ENCODE measurements around the gene CTIF. TPM values are rescaled to one million over a fixed set of nuclear protein-coding genes. Genes with fewer than 3 reads are reported as not detected.

Gene CTIF
- total RNA-seq, 1 donor = 86.4 TPM

DNA sequence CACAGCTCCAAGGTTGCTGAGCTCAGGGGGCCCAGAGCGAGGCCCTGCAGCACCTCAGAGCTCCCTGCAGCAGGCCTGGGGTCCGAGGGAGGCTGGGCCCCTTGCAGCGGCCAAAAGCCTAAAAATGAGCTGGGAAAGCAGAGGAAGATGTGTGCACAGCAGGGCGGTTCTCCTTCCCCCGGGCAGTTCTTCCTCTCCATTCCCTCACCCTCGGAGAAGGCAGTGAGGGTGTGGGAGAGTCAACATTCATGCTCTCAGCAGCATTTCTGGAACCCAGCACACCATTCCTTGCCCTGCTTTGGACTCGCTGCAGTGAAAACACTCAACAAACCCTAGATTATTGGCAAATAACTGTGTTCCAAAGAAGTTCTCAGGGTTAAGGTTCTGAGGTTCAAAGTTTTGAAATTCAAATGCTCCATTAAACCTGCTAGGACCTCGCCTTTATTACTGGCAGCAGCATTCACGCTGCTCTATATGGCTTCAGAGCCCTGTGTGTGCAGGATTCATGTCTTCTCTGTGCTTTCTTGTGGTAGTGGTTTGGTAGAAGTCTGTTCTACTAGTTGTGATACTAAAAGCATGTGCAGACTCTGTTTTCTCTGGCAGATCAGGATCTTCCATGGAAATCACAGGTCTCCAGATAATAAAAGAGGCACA lies 79.1 kb downstream of the CTIF start:
- TF ChIP-seq, protein P1, sequence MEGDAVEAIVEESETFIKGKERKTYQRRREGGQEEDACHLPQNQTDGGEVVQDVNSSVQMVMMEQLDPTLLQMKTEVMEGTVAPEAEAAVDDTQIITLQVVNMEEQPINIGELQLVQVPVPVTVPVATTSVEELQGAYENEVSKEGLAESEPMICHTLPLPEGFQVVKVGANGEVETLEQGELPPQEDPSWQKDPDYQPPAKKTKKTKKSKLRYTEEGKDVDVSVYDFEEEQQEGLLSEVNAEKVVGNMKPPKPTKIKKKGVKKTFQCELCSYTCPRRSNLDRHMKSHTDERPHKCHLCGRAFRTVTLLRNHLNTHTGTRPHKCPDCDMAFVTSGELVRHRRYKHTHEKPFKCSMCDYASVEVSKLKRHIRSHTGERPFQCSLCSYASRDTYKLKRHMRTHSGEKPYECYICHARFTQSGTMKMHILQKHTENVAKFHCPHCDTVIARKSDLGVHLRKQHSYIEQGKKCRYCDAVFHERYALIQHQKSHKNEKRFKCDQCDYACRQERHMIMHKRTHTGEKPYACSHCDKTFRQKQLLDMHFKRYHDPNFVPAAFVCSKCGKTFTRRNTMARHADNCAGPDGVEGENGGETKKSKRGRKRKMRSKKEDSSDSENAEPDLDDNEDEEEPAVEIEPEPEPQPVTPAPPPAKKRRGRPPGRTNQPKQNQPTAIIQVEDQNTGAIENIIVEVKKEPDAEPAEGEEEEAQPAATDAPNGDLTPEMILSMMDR (IDR thresholded peaks at IDR 0.05; ENCODE audit: insufficient read depth, low read depth, low read length) = no peak
- no peak for DNase-seq (ENCODE audit: low read depth)
- H3K4me3 ChIP-seq (ENCODE audit: low read depth, low read length) = no peak overlapping the region

- DNase-seq (ENCODE audit: low read depth) = no peak
Observed at GRCh38 chr18:48619016-48619415, 80.2 kb downstream of the CTIF start.

DNA sequence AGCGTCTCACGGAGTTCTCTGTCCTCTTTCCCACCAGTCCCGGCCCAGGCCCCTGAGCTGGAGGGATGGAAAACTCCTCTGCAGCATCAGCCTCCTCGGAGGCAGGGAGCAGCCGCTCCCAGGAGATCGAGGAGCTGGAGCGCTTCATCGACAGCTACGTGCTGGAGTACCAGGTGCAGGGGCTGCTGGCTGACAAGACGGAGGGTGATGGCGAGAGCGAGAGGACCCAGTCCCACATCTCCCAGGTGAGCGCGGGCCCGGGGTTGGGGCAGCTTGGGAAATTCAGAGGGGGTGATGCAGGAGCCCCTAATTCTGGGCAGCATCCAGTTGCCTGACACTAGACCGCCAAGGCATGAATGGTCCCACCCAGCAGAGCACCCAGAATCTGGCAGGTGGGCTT lies 80.7 kb downstream of the CTIF start:
- no peak for DNase-seq (ENCODE audit: low read depth)
- no peak overlapping the region for H3K4me3 ChIP-seq (ENCODE audit: low read depth, low read length)
- TF ChIP-seq, protein P1 (IDR thresholded peaks at IDR 0.05; ENCODE audit: insufficient read depth, low read depth, low read length) = no peak

More at GRCh38 chr18:48619016-48619415, 80.2 kb downstream of the CTIF start:
- H3K4me3 ChIP-seq (ENCODE audit: low read depth, low read length) = no peak overlapping the region
- TF ChIP-seq, protein P1 (IDR thresholded peaks at IDR 0.05; ENCODE audit: insufficient read depth, low read depth, low read length) = no peak

GRCh38 chr18:48620071-48620470 lies 81.2 kb downstream of the CTIF start:
- no peak for DNase-seq (ENCODE audit: low read depth)
- TF ChIP-seq, protein P1 (IDR thresholded peaks at IDR 0.05; ENCODE audit: insufficient read depth, low read depth, low read length) = no peak
- no peak overlapping the region for H3K4me3 ChIP-seq (ENCODE audit: low read depth, low read length)

DNA sequence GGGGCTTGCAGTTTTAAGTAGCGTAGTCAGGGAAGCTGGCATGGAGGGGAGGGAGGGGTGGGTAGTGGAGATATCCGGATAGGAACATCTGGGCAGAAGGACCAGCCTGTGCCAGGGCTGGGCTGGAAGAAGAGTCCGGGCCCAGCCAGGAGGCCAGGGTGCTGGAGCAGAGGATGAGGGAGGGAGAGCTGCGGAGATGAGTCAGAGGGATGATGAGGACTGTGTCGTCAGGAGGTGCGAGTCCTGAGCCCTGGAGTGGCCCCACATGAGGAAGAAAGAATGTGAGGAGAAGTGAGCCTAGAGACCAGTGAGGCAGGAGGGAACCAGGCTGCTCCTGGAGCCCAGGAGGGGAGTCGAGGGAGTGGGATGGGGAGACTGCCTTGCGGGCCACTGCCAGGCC lies 82.4 kb downstream of the CTIF start:
- peak; percentile 75 for DNase-seq (ENCODE audit: low read depth)
- H3K4me3 ChIP-seq (ENCODE audit: low read depth, low read length) = no peak overlapping the region
- TF ChIP-seq, protein P1 (IDR thresholded peaks at IDR 0.05; ENCODE audit: insufficient read depth, low read depth, low read length) = no peak

DNA sequence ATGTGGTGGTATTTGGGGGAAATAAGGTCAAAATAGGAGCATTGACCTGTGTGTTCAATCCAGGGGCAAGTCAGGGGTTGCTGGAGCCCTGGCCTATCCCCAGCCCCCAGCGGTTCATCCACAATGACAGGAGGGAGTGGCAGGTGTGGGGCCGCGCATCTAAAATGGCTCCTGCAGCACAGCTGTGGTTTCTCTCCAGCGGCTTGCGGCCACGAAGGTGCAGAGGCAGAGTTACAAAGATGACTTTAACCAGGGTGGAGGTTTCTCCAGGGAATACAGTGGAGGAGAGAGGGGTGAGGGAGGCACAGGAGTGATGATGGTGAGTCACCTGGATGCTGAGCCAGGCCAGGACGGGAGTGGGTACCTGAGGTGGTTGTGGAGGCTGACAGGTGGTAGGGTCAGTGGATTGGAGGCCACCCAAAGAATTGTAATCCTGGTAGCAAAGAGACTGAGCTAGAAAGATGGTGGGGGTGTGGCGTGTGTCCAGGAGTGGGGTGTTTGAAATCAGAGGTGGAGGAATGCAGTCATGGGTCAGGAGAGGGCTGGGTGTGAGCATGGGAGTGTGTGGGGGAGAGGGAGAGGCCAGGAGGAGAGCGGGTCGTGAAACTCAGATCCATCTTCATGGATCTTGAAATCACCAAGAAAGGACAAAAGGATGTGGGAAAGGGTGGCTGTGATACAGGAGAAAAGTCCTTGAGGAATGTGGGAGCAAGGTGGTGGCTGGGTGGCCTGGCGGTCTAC lies 83.2 kb downstream of the CTIF start:
- DNase-seq (ENCODE audit: low read depth) = peak; percentile 36
- TF ChIP-seq, protein P1 (IDR thresholded peaks at IDR 0.05; ENCODE audit: insufficient read depth, low read depth, low read length) = no peak
- H3K4me3 ChIP-seq (ENCODE audit: low read depth, low read length) = no peak overlapping the region

All from fibroblast of villous mesenchyme (primary cell).